GM23248 (cell line): ENCODE results near the gene BAG2.

Experiments used
- EZH2 ChIP-seq: fragments of 200-600 bp; sonication (generic); IDR thresholded peaks from 2 replicates; pipeline ENCODE4 v1.6.1; 2018; ENCODE audit warnings: antibody characterized with exemption, mild to moderate bottlenecking; ENCODE audit not compliant: insufficient read depth, poor library complexity, severe bottlenecking
- EZH2phosphoT487 ChIP-seq: fragments of 200-600 bp; sonication (generic); IDR thresholded peaks from 2 replicates; pipeline ENCODE4 v1.6.1; 2018; ENCODE audit warnings: antibody characterized with exemption, moderate library complexity, mild to moderate bottlenecking, low read depth; ENCODE audit not compliant: insufficient read depth

- TF ChIP-seq EZH2phosphoT487 (no peak), EZH2 (no peak)
Measured at GRCh38 chr6:57220083-57220703, 48.1 kb downstream of the BAG2 start.
